Body of pancreas (tissue), 4 donors: ENCODE data around the gene MMP17. TPM values are rescaled to one million over a fixed set of nuclear protein-coding genes. Genes with fewer than 3 reads are reported as not detected.

Experiments used
- ATAC-seq: fragments of 150-250 bp; one replicate; pipeline ENCODE4 v1.9.1; 2016
- DNase-seq, 4 donors: peaks; one replicate each; pipeline ENCODE4 v3.0.0-alpha.2; 2019
- H3K27ac ChIP-seq, 4 donors: fragments of 200-600 bp; sonication (generic); 1 replicate in 3 of 4; 2 replicates in 1 of 4; pipeline versions ENCODE4 v1.5.1 to v1.6.1; 2016 to 2019; ENCODE audit warnings: mild to moderate bottlenecking in 1 of 4, mixed read lengths in 1 of 4, moderate library complexity in 1 of 4
- H3K27me3 ChIP-seq, 2 donors: fragments of 200-600 bp; sonication (generic); one replicate each; pipeline ENCODE4 v1.6.0; 2016; ENCODE audit warnings: mild to moderate bottlenecking in 1 of 2
- H3K36me3 ChIP-seq, 2 donors: fragments of 200-600 bp; sonication (generic); replicated peaks in 1 of 2; 2 replicates each; pipeline ENCODE4 v1.5.1; 2016; ENCODE audit warnings: low read depth in 2 of 2; ENCODE audit not compliant: insufficient read depth in 1 of 2
- H3K4me1 ChIP-seq: fragments of 200-600 bp; sonication (generic); one replicate; pipeline ENCODE4 v1.6.0; 2016
- H3K4me3 ChIP-seq, 2 donors: fragments of 200-600 bp; sonication (generic); 1 replicate in 1 of 2; 2 replicates in 1 of 2; pipeline ENCODE4 v1.5.1; 2016 to 2019
- H3K9me3 ChIP-seq, 3 donors: fragments of 200-600 bp; sonication (generic); 1 replicate in 2 of 3; 2 replicates in 1 of 3; pipeline ENCODE4 v1.5.1; 2016
- CTCF ChIP-seq, 7 experiments: fragments of 450-650 bp in 4 of 7; fragments of 200-600 bp in 3 of 7; sonication (generic) in 3 of 7; IDR thresholded peaks; one replicate each; pipeline ENCODE4 v1.5.1; 2016 to 2019; ENCODE audit warnings: antibody characterized with exemption in 7 of 7
- POLR2A ChIP-seq, 3 donors: fragments of 450-650 bp; IDR thresholded peaks; one replicate each; pipeline ENCODE4 v1.6.1; 2016; ENCODE audit warnings: antibody characterized with exemption in 3 of 3, mild to moderate bottlenecking in 2 of 3
- WGBS, 2 donors: methylation state at CpG; one replicate each; pipeline ENCODE4 v1.1.5; 2017; 5-methylcytosine and 5-hydroxymethylcytosine counted together
- intact Hi-C: fragments of 100-400 bp; cut with DNase I; formaldehyde crosslinking; loops from one replicate; pipeline ENCODE4 v1.15.1; 2023
- total RNA-seq, 2 donors: library from RNA; depleted of rRNA; stranded (reverse); fragments of >200 nt; gene quantifications; one replicate each; pipeline ENCODE4 v1.1.0, GENCODE V29; 2016

Gene MMP17
- total RNA-seq, 2 donors from 2014 or later: 2.6 to 6.7 TPM

DNA sequence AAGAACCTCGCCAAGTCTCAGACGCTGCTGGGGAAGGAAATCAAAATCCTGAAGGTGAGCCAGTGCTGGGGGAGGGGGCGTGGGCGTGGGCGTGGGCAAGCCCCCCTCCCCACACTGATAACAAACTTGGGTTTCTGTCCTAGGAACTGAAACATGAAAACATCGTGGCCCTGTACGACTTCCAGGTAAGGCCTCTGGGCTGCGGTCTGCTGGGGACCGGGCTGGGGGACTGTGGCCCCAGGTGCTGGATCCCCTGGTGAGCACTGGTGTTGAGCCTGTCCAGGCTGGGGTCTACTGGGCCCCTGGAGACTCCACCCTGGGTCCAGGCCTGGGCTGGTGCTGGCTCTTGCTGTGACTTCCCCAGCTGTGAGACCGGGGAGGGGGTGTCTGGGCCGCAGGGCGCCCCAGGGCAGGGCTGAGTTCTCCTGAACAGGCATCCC is 67.5 kb downstream of the MMP17 start:
- WGBS, 2 donors: 0 to 1% methylated on average over 4 to 12 of the region's 12 CpGs
- ATAC-seq (no peak), DNase-seq (peak in 3 of 4 donors; percentile 48 to 54 (median 54))
- no peak for TF ChIP-seq POLR2A (IDR thresholded peaks at IDR 0.05)
- peak in 1 of 7 experiments; percentile 9 for TF ChIP-seq CTCF (IDR thresholded peaks at IDR 0.05)
- intact Hi-C loops: no loop called here
- Histone ChIP-seq H3K27ac (peak overlapping the region; percentile 98 to 100 (median 100)), H3K4me3 (peak overlapping the region; percentile 3 to 63), H3K27me3 (no peaks in the 10 kb centered on the region), H3K9me3 (no peaks in the 10 kb centered on the region), H3K36me3 (no peaks in the 10 kb centered on the region), H3K4me1 (peaks cover 48% of the 10 kb centered on the region)

DNA sequence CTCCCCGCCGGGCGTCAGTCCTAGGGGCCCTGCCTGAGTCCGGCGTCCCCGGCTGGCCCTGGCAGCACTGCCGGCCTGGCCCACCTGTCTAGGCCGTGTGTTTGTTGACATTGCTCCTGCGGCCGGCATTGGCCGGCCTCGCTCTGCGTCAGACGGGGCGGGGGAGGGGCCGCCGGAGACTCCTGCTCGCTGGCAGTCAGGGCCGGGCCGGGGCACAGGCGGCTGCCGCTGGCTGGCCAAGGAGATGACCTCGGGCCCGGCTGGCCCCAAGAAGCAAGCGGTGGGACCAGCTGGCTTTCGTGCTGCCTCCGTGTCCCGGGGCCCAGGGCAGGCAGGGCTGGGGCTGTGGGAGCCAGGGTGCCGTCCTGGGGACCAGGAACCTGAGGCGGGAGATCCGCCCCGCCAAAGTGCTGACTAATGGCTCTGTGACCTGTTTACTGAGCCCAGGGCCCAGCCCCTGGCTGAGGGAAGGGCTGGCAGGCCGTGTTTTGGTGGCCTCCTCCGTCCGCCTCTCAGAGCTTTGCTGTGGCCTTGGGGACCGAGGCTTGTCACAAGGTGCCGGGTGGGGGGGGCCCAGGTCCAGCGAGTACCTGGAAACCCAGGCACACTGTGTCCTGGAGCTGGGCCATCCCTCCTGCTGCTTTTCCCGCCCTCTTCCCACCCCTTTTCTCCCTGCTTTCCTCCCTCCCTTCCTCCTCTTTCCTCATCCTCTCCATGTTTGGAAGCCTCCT is 68.1 kb downstream of the MMP17 start:
- Histone ChIP-seq H3K36me3 (no peaks in the 10 kb centered on the region), H3K9me3 (no peaks in the 10 kb centered on the region), H3K4me3 (peak overlapping the region; percentile 11 to 63), H3K4me1 (peaks cover 54% of the 10 kb centered on the region), H3K27me3 (no peaks in the 10 kb centered on the region), H3K27ac (peak overlapping the region; percentile 98 to 100 (median 100))
- 0 to 1% methylated on average over 5 to 39 of the region's 39 CpGs for WGBS, 2 donors
- peak; percentile 99 for DNase-seq
- TF ChIP-seq POLR2A (IDR thresholded peaks at IDR 0.05) (peak; percentile 99), CTCF (IDR thresholded peaks at IDR 0.05) (no peak)
- intact Hi-C loops: no loop called here
- ATAC-seq: peak; percentile 79

GRCh38 chr12:131896811-131897270 is 68.6 kb downstream of the MMP17 start:
- Histone ChIP-seq H3K27me3 (no peaks in the 10 kb centered on the region), H3K4me1 (peaks cover 60% of the 10 kb centered on the region), H3K36me3 (no peaks in the 10 kb centered on the region), H3K4me3 (no peak overlapping the region), H3K9me3 (no peaks in the 10 kb centered on the region), H3K27ac (peak overlapping the region; percentile 98 to 100 (median 100))
- 3 to 9% methylated on average over 7 to 14 of the region's 14 CpGs for WGBS, 2 donors
- ATAC-seq (peak; percentile 8), DNase-seq (no peak)
- TF ChIP-seq POLR2A (IDR thresholded peaks at IDR 0.05) (no peak), CTCF (IDR thresholded peaks at IDR 0.05) (peak in 3 of 7 experiments; percentile 14 to 32 (median 18))
- intact Hi-C loops: no loop called here

GRCh38 chr12:131897276-131897675 is 69.1 kb downstream of the MMP17 start:
- H3K27ac ChIP-seq: peak overlapping the region; percentile 98 to 100 (median 100)
- peaks cover 64% of the 10 kb centered on the region for H3K4me1 ChIP-seq
- intact Hi-C loops: no loop called here
- no peaks in the 10 kb centered on the region for H3K36me3 ChIP-seq
- DNase-seq (peak in 3 of 4 donors; percentile 35 to 47 (median 35)), ATAC-seq (no peak)
- WGBS, 2 donors: 17 to 36% methylated on average over 12 to 18 of the region's 18 CpGs
- H3K4me3 ChIP-seq: no peak overlapping the region
- H3K9me3 ChIP-seq: no peaks in the 10 kb centered on the region
- H3K27me3 ChIP-seq: no peaks in the 10 kb centered on the region
- TF ChIP-seq POLR2A (IDR thresholded peaks at IDR 0.05) (no peak), CTCF (IDR thresholded peaks at IDR 0.05) (no peak)
